Liver (tissue), 9 donors: Measurements from ENCODE around the gene TGFBI. TPM values are rescaled to one million over a fixed set of nuclear protein-coding genes. Genes with fewer than 3 reads are reported as not detected.

Experiments
- DNase-seq: peaks from one replicate; pipeline ENCODE4 v3.0.0-alpha.2; 2017; ENCODE audit warnings: low spot score
- H3K27ac ChIP-seq, 2 donors: one replicate each; pipeline ENCODE4 v1.7.0; 2013; ENCODE audit warnings: inconsistent platforms in 2 of 2, low read length in 2 of 2, control low read depth in 1 of 2, low read depth in 1 of 2, mild to moderate bottlenecking in 1 of 2
- H3K27me3 ChIP-seq, 4 donors: one replicate each; pipeline versions ENCODE4 v1.6.1 to v1.7.0; 2013; ENCODE audit warnings: low read length in 3 of 4, inconsistent platforms in 1 of 4, mild to moderate bottlenecking in 1 of 4, moderate library complexity in 1 of 4; ENCODE audit not compliant: control insufficient read depth in 4 of 4, insufficient read depth in 4 of 4
- H3K36me3 ChIP-seq, 4 donors: one replicate each; pipeline versions ENCODE4 v1.6.1 to v1.7.0; 2013; ENCODE audit warnings: low read length in 3 of 4, mild to moderate bottlenecking in 3 of 4, low read depth in 1 of 4, moderate library complexity in 1 of 4; ENCODE audit not compliant: control insufficient read depth in 4 of 4, insufficient read depth in 3 of 4
- H3K4me1 ChIP-seq, 4 donors: one replicate each; pipeline versions ENCODE4 v1.6.1 to v1.7.0; 2013; ENCODE audit warnings: low read length in 3 of 4, mild to moderate bottlenecking in 3 of 4, moderate library complexity in 1 of 4; ENCODE audit not compliant: control insufficient read depth in 4 of 4, insufficient read depth in 4 of 4
- H3K4me3 ChIP-seq, 3 donors: one replicate each; pipeline versions ENCODE4 v1.6.1 to v1.7.0; 2013; ENCODE audit warnings: low read length in 3 of 3, control low read depth in 1 of 3, low read depth in 1 of 3, mild to moderate bottlenecking in 1 of 3
- H3K9ac ChIP-seq, 2 donors: one replicate each; pipeline ENCODE4 v1.7.0; 2013; ENCODE audit warnings: low read length in 2 of 2, mild to moderate bottlenecking in 2 of 2, moderate library complexity in 2 of 2, control low read depth in 1 of 2, low read depth in 1 of 2
- H3K9me3 ChIP-seq, 4 donors: one replicate each; pipeline versions ENCODE4 v1.6.1 to v1.7.0; 2013; ENCODE audit warnings: low read length in 3 of 4; ENCODE audit not compliant: control insufficient read depth in 4 of 4
- CTCF ChIP-seq: fragments of 150-350 bp; IDR thresholded peaks from 2 replicates; pipeline ENCODE4 v1.5.1; 2017; ENCODE audit warnings: improper control_type of control experiment, low read depth, low read length; ENCODE audit not compliant: missing input control
- EGR1 ChIP-seq, 2 donors: IDR thresholded peaks; 2 replicates each; pipeline ENCODE4 v1.6.1; 2016 to 2018; ENCODE audit warnings: antibody characterized with exemption in 2 of 2, low read depth in 2 of 2
- FOXA1 ChIP-seq: IDR thresholded peaks from 2 replicates; pipeline ENCODE4 v1.6.1; 2016; ENCODE audit warnings: antibody characterized with exemption
- FOXA2 ChIP-seq: IDR thresholded peaks from 2 replicates; pipeline ENCODE4 v1.6.1; 2016; ENCODE audit warnings: antibody characterized with exemption
- GABPA ChIP-seq, 2 donors: IDR thresholded peaks in 1 of 2; conservative IDR thresholded peaks in 1 of 2; 2 replicates each; pipeline ENCODE4 v1.6.1; 2016; ENCODE audit warnings: antibody characterized with exemption in 2 of 2, mild to moderate bottlenecking in 1 of 2, moderate library complexity in 1 of 2
- HNF4A ChIP-seq, 2 donors: conservative IDR thresholded peaks; 2 replicates each; pipeline ENCODE4 v1.6.1; 2016; ENCODE audit warnings: antibody characterized with exemption in 2 of 2, mild to moderate bottlenecking in 2 of 2
- HNF4G ChIP-seq: IDR thresholded peaks from 2 replicates; pipeline ENCODE4 v1.6.1; 2016; ENCODE audit warnings: antibody characterized with exemption
- JUND ChIP-seq, 2 donors: IDR thresholded peaks; 2 replicates each; pipeline ENCODE4 v1.6.1; 2016; ENCODE audit warnings: antibody characterized with exemption in 2 of 2
- NR2F2 ChIP-seq: IDR thresholded peaks from 2 replicates; pipeline ENCODE4 v1.6.1; 2016; ENCODE audit warnings: antibody characterized with exemption
- RAD21 ChIP-seq, 2 donors: IDR thresholded peaks; 2 replicates each; pipeline ENCODE4 v1.6.1; 2016; ENCODE audit warnings: antibody characterized with exemption in 2 of 2, mild to moderate bottlenecking in 2 of 2
- RXRA ChIP-seq, 2 donors: IDR thresholded peaks; 2 replicates each; pipeline ENCODE4 v1.6.1; 2017 to 2018; ENCODE audit warnings: antibody characterized with exemption in 2 of 2, mild to moderate bottlenecking in 1 of 2
- SP1 ChIP-seq: IDR thresholded peaks from 2 replicates; pipeline ENCODE4 v1.6.1; 2018; ENCODE audit warnings: antibody characterized with exemption, mild to moderate bottlenecking
- TAF1 ChIP-seq: conservative IDR thresholded peaks from 2 replicates; pipeline ENCODE4 v1.6.1; 2016; ENCODE audit warnings: antibody characterized with exemption, mild to moderate bottlenecking
- YY1 ChIP-seq: IDR thresholded peaks from 2 replicates; pipeline ENCODE4 v1.6.1; 2016; ENCODE audit warnings: antibody characterized with exemption, mild to moderate bottlenecking
- ZBTB33 ChIP-seq: IDR thresholded peaks from 2 replicates; pipeline ENCODE4 v1.6.1; 2016; ENCODE audit warnings: antibody characterized with exemption
- WGBS: extraction: QIAGEN DNeasy Blood & Tissue Kit; methylation state at CpG from one replicate; pipeline ENCODE4 v1.1.7; 2013; 5-methylcytosine and 5-hydroxymethylcytosine counted together
- polyA plus RNA-seq, 2 donors: library from polyadenylated mRNA; stranded (reverse) in 1 of 2; unstranded in 1 of 2; fragments of 200-250 nt in 1 of 2; fragments of >200 nt in 1 of 2; fragmentation: Nextera tagmentation in 1 of 2; extraction: Ambion mirVana in 1 of 2; gene quantifications; one replicate each; pipeline versions ENCODE4 v1.2.1 to v1.2.3, GENCODE V29; 2013 to 2015
- total RNA-seq, 2 donors: library from RNA; depleted of rRNA; stranded (reverse); fragments of >200 nt; gene quantifications; one replicate each; pipeline ENCODE4 v1.2.3, GENCODE V29; 2014
- TF ChIP-seq, protein P1 (sequence below): IDR thresholded peaks from 2 replicates; pipeline ENCODE4 v1.6.1; 2016; ENCODE audit warnings: antibody characterized with exemption
- TF ChIP-seq, protein P2 (sequence below): IDR thresholded peaks from 2 replicates; pipeline ENCODE4 v1.6.1; 2016; ENCODE audit warnings: antibody characterized with exemption
- TF ChIP-seq, protein P3 (sequence below): IDR thresholded peaks from 2 replicates; pipeline ENCODE4 v1.6.1; 2016; ENCODE audit warnings: antibody characterized with exemption, mild to moderate bottlenecking
- donor health status: healthy.
- donor health status: healthy.
- donor health status: healthy.
- donor health status: healthy.
- donor health status: healthy.

TGFBI gene
- total and polyA plus RNA-seq, 4 donors: 33.7 to 144 (median 44.1) TPM

DNA sequence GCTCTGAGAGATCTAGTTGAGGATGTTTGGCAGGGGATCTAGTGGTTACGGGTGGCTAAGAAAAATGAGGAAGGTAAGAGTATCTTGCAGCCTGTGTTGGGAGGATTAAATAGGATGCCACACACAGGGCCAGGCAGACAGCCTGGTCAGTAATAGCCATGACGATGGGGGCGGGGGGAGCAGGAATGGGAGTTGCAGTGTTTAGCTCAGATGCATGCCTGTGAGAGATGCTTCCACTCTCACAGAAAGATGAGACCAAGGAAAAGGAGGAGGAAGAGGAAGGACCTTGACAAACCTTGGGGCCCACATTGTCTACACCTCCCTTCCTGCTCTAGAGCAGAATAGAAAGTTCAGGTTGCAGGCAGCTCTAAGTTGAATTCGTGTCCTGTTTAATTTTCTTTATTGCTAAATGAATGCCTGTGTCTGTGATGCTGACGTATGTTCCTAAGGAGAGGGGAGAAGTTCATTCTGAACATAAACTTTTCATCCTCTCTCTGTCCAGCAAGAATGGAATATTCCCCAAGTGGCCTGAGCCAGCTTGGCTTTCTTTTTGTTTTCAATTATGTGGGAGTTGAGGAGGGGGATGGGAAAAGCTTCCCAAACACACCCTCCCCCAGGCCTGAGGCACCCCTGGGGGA, 28.7 kb downstream of the TGFBI start:
- DNase-seq: no peak
- no peak overlapping the region for H3K9ac ChIP-seq
- TF ChIP-seq FOXA1 (no peak), GABPA (IDR thresholded peaks at IDR 0.05 in 1 of 2, conservative IDR thresholded peaks at IDR 0.05 in 1 of 2) (no peak), FOXA2 (no peak), EGR1 (IDR thresholded peaks at IDR 0.05; ENCODE audit: low read depth in 2 of 2) (no peak), JUND (IDR thresholded peaks at IDR 0.05) (no peak), CTCF (no peak), YY1 (no peak), HNF4A (conservative IDR thresholded peaks at IDR 0.05) (no peak), HNF4G (no peak), RAD21 (IDR thresholded peaks at IDR 0.05) (no peak), TAF1 (no peak), NR2F2 (no peak), RXRA (IDR thresholded peaks at IDR 0.05) (no peak), SP1 (no peak), ZBTB33 (no peak)
- TF ChIP-seq, protein P1, sequence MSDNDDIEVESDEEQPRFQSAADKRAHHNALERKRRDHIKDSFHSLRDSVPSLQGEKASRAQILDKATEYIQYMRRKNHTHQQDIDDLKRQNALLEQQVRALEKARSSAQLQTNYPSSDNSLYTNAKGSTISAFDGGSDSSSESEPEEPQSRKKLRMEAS: no peak
- TF ChIP-seq, protein P2, sequence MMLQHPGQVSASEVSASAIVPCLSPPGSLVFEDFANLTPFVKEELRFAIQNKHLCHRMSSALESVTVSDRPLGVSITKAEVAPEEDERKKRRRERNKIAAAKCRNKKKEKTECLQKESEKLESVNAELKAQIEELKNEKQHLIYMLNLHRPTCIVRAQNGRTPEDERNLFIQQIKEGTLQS: no peak
- TF ChIP-seq, protein P3, sequence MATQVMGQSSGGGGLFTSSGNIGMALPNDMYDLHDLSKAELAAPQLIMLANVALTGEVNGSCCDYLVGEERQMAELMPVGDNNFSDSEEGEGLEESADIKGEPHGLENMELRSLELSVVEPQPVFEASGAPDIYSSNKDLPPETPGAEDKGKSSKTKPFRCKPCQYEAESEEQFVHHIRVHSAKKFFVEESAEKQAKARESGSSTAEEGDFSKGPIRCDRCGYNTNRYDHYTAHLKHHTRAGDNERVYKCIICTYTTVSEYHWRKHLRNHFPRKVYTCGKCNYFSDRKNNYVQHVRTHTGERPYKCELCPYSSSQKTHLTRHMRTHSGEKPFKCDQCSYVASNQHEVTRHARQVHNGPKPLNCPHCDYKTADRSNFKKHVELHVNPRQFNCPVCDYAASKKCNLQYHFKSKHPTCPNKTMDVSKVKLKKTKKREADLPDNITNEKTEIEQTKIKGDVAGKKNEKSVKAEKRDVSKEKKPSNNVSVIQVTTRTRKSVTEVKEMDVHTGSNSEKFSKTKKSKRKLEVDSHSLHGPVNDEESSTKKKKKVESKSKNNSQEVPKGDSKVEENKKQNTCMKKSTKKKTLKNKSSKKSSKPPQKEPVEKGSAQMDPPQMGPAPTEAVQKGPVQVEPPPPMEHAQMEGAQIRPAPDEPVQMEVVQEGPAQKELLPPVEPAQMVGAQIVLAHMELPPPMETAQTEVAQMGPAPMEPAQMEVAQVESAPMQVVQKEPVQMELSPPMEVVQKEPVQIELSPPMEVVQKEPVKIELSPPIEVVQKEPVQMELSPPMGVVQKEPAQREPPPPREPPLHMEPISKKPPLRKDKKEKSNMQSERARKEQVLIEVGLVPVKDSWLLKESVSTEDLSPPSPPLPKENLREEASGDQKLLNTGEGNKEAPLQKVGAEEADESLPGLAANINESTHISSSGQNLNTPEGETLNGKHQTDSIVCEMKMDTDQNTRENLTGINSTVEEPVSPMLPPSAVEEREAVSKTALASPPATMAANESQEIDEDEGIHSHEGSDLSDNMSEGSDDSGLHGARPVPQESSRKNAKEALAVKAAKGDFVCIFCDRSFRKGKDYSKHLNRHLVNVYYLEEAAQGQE: no peak
- peaks cover 0 to 26% (median 13%) of the 10 kb centered on the region in 4 donors for H3K36me3 ChIP-seq
- H3K9me3 ChIP-seq: no peaks in the 10 kb centered on the region
- no peaks in the 10 kb centered on the region for H3K27me3 ChIP-seq
- H3K4me3 ChIP-seq: no peak overlapping the region
- 70% methylated on average over 5 of the region's 5 CpGs for WGBS
- H3K27ac ChIP-seq: peak overlapping the region; percentile 93 to 94
- peaks cover 23 to 64% (median 36%) of the 10 kb centered on the region in 4 donors for H3K4me1 ChIP-seq
